ENCODE results near the gene ZMYND15. TPM values are rescaled to one million over a fixed set of nuclear protein-coding genes. Genes with fewer than 3 reads are reported as not detected.

The ZMYND15 gene
- total and polyA plus RNA-seq, 2 of the 4 experiments (the other 2 are of a cell fraction) = 0.07 TPM; not detected in 1

GRCh38 chr17:4769628-4770027, 30.0 kb downstream of the ZMYND15 start:
- no peak overlapping the region for H4K91ac ChIP-seq (ENCODE audit: insufficient read depth, low read depth, low read length)
- H4K20me1 ChIP-seq (ENCODE audit: insufficient read depth, low read length) = no peaks in the 10 kb centered on the region; the same call in 1 of the 2 replicates
- no peak overlapping the region for H4K5ac ChIP-seq (ENCODE audit: low read depth, low read length)
- intact Hi-C loops (cut with micrococcal nuclease) = loop anchor here (2.0 kb wide), 1 partner anchor 39 kb away; the partner anchor contains the start of gene MED11
- no peaks in the 10 kb centered on the region for H3K79me1 ChIP-seq (ENCODE audit: low read depth in 1 of 2, low read length in 2 of 2)
- no peaks in the 10 kb centered on the region for H3K36me3 ChIP-seq (ENCODE audit: control insufficient read depth, insufficient read depth, low read length)
- ATAC-seq (ENCODE audit: low read depth) (no peak), DNase-seq (no peak)
- H3K56ac ChIP-seq (ENCODE audit: extremely low read depth, insufficient read depth, low read length) = no peak overlapping the region
- H3K9ac ChIP-seq (ENCODE audit: low read depth, low read length) = no peak overlapping the region
- H3K23ac ChIP-seq (ENCODE audit: low read depth, low read length) = no peak overlapping the region
- WGBS, 2 experiments (ENCODE audit: extremely low coverage in 2 of 2, insufficient read length in 1 of 2) = no CpG with 5 or more reads among the region's 2 CpGs
- no peak overlapping the region for H2BK15ac ChIP-seq (ENCODE audit: low read depth, low read length)
- 0 out of 2 replicates have a peak, but pooled peaks have one; percentile 6 for TF ChIP-seq MAFK (IDR thresholded peaks at IDR 0.05; ENCODE audit: low read depth, low read length)
- no peak for TF ChIP-seq BHLHE40 (IDR thresholded peaks at IDR 0.05; ENCODE audit: low read depth, low read length)
- no peaks in the 10 kb centered on the region for H3K4me1 ChIP-seq (ENCODE audit: control insufficient read depth, insufficient read depth, low read length)
- H4K8ac ChIP-seq (ENCODE audit: low read depth in 2 of 2, low read length in 2 of 2) = no peak overlapping the region
- H3K4me3 ChIP-seq (ENCODE audit: insufficient read depth, low read depth, low read length) = no peak overlapping the region
- no peak overlapping the region for H2AK9ac ChIP-seq (replicated peaks; ENCODE audit: low read depth, low read length, poor library complexity)
- H3K4me2 ChIP-seq (ENCODE audit: low read depth, low read length) = no peak overlapping the region
- dilution Hi-C loops (cut with HindIII; ENCODE audit: low sequenced_read_pairs, unreplicated experiment) = no loop called here
- H3K14ac ChIP-seq (replicated peaks; ENCODE audit: low read depth, low read length) = no peak overlapping the region
- BruUV-seq (replicated peaks) = no TSS peak
- H3K27ac ChIP-seq (ENCODE audit: insufficient read depth, low read length) = no peak overlapping the region
- H2AK5ac ChIP-seq (ENCODE audit: low read depth, low read length) = no peak overlapping the region
- H2BK5ac ChIP-seq (ENCODE audit: low read depth, low read length, poor library complexity, severe bottlenecking) = no peak overlapping the region
- no peak overlapping the region for H3K4ac ChIP-seq (ENCODE audit: low read depth, low read length)
- in situ Hi-C loops (cut with MboI; ENCODE audit: low sequenced_read_pairs) = no loop called here
- H3K18ac ChIP-seq (ENCODE audit: low read depth, low read length) = no peak overlapping the region
- ChIA-PET POLR2A (ENCODE audit: unreplicated experiment) (no interaction called here), CTCF (no interaction called here)
- H3K9me1 ChIP-seq (ENCODE audit: insufficient read depth, low read length) = no peaks in the 10 kb centered on the region
- peaks cover 26% of the 10 kb centered on the region for H3K27me3 ChIP-seq (ENCODE audit: control insufficient read depth, insufficient read depth, low read length)
- no peak overlapping the region for H2BK20ac ChIP-seq (ENCODE audit: low read depth, low read length)
- no peak overlapping the region for H2AFZ ChIP-seq (replicated peaks; ENCODE audit: low read length, poor library complexity)
- no peak overlapping the region for H2BK120ac ChIP-seq (ENCODE audit: low read depth, low read length)
- H3K9me3 ChIP-seq (ENCODE audit: control insufficient read depth, insufficient read depth, low read length) = no peaks in the 10 kb centered on the region
